Measurements from ENCODE around the gene ZMYM2. TPM values are rescaled to one million over a fixed set of nuclear protein-coding genes. Genes with fewer than 3 reads are reported as not detected.

Gene ZMYM2
- total and polyA plus RNA-seq, 10 of the 15 experiments (the other 5 are each of a cell fraction or from before 2014, with no cell fraction given): 9.5 to 60.4 (median 34.6) TPM

- H3K4me3 ChIP-seq: no peak overlapping the region
- no peaks in the 10 kb centered on the region for H4K20me1 ChIP-seq (ENCODE audit: control insufficient read depth, insufficient read depth)
- 56% methylated on average over 8 of the region's 8 CpGs for WGBS (ENCODE audit: insufficient coverage, insufficient replicate concordance, low lambda C conversion rate, missing lambda C conversion rate)
- H3K27ac ChIP-seq (ENCODE audit: control insufficient read depth, insufficient read depth): no peak overlapping the region
- in situ Hi-C loops (cut with MboI): no loop called here
- ChIA-PET RAD21 (ENCODE audit: unreplicated experiment) (no interaction called here), POLR2A (no interaction called here), CTCF (no interaction called here), SMC1A (ENCODE audit: uncharacterized antibody, unreplicated experiment) (no interaction called here)
- H3K4me2 ChIP-seq (ENCODE audit: control insufficient read depth, insufficient read depth): no peak overlapping the region
- no peaks in the 10 kb centered on the region for H3K36me3 ChIP-seq (ENCODE audit: control insufficient read depth in 2 of 2, insufficient read depth in 2 of 2, low read length in 1 of 2)
- no TSS peak for BruUV-seq (replicated peaks)
- intact Hi-C loops (cut with micrococcal nuclease; ENCODE audit: unreplicated experiment): no loop called here
- H3K4me1 ChIP-seq (ENCODE audit: control insufficient read depth, insufficient read depth, low read length): no peaks in the 10 kb centered on the region
- no peak overlapping the region for H2AFZ ChIP-seq (ENCODE audit: control insufficient read depth, low read depth, low read length)
- no peaks in the 10 kb centered on the region for H3K9me3 ChIP-seq (replicated peaks; ENCODE audit: control insufficient read depth, insufficient read depth, low read length)
- H3K27me3 ChIP-seq (replicated peaks in 1 of 2; ENCODE audit: control insufficient read depth in 2 of 2, insufficient read depth in 2 of 2, low read length in 1 of 2): no peaks in the 10 kb centered on the region
- TF ChIP-seq RAD51 (IDR thresholded peaks at IDR 0.05) (no peak), BRCA1 (IDR thresholded peaks at IDR 0.05; ENCODE audit: low read depth, low read length) (no peak), TARDBP (IDR thresholded peaks at IDR 0.05; ENCODE audit: borderline replicate concordance) (no peak), FOXM1 (IDR thresholded peaks at IDR 0.05; ENCODE audit: low read depth, low read length) (no peak), ZNF217 (IDR thresholded peaks at IDR 0.05) (no peak), REST (IDR thresholded peaks at IDR 0.05; ENCODE audit: low read depth, low read length) (no peak), CHD4 (IDR thresholded peaks at IDR 0.05) (no peak)
- TF ChIP-seq, protein P1, sequence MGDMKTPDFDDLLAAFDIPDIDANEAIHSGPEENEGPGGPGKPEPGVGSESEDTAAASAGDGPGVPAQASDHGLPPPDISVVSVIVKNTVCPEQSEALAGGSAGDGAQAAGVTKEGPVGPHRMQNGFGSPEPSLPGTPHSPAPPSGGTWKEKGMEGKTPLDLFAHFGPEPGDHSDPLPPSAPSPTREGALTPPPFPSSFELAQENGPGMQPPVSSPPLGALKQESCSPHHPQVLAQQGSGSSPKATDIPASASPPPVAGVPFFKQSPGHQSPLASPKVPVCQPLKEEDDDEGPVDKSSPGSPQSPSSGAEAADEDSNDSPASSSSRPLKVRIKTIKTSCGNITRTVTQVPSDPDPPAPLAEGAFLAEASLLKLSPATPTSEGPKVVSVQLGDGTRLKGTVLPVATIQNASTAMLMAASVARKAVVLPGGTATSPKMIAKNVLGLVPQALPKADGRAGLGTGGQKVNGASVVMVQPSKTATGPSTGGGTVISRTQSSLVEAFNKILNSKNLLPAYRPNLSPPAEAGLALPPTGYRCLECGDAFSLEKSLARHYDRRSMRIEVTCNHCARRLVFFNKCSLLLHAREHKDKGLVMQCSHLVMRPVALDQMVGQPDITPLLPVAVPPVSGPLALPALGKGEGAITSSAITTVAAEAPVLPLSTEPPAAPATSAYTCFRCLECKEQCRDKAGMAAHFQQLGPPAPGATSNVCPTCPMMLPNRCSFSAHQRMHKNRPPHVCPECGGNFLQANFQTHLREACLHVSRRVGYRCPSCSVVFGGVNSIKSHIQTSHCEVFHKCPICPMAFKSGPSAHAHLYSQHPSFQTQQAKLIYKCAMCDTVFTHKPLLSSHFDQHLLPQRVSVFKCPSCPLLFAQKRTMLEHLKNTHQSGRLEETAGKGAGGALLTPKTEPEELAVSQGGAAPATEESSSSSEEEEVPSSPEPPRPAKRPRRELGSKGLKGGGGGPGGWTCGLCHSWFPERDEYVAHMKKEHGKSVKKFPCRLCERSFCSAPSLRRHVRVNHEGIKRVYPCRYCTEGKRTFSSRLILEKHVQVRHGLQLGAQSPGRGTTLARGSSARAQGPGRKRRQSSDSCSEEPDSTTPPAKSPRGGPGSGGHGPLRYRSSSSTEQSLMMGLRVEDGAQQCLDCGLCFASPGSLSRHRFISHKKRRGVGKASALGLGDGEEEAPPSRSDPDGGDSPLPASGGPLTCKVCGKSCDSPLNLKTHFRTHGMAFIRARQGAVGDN (IDR thresholded peaks at IDR 0.05): no peak
- no peaks in the 10 kb centered on the region for H3K79me2 ChIP-seq (ENCODE audit: control insufficient read depth, insufficient read depth, low read length)
- FAIRE-seq (no peak), DNase-seq (ENCODE audit: low read depth, low spot score) (no peak), ATAC-seq (no peak)
- no peak overlapping the region for H3K9ac ChIP-seq (ENCODE audit: control insufficient read depth, insufficient read depth, low read length)
These were observed 176.2 kb downstream of the ZMYM2 start for GRCh38 chr13:20134732-20135131.
